Erythroblast (primary cell): ENCODE data around the gene UBAC2.

Experiments
- DNase-seq, 2 experiments: peaks; one replicate each; lab custom pipeline; 2025; lab: John Stamatoyannopoulos, UW
- GATA1 ChIP-seq: IDR thresholded peaks from 2 replicates; pipeline ENCODE4 v1.6.1; 2011; ENCODE audit warnings: low read depth, mild to moderate bottlenecking, control low read depth, low read length, moderate library complexity
- POLR2A ChIP-seq: IDR thresholded peaks from 2 replicates; pipeline ENCODE4 v1.6.1; 2011; ENCODE audit warnings: mild to moderate bottlenecking, low read length

The UBAC2 gene

DNA sequence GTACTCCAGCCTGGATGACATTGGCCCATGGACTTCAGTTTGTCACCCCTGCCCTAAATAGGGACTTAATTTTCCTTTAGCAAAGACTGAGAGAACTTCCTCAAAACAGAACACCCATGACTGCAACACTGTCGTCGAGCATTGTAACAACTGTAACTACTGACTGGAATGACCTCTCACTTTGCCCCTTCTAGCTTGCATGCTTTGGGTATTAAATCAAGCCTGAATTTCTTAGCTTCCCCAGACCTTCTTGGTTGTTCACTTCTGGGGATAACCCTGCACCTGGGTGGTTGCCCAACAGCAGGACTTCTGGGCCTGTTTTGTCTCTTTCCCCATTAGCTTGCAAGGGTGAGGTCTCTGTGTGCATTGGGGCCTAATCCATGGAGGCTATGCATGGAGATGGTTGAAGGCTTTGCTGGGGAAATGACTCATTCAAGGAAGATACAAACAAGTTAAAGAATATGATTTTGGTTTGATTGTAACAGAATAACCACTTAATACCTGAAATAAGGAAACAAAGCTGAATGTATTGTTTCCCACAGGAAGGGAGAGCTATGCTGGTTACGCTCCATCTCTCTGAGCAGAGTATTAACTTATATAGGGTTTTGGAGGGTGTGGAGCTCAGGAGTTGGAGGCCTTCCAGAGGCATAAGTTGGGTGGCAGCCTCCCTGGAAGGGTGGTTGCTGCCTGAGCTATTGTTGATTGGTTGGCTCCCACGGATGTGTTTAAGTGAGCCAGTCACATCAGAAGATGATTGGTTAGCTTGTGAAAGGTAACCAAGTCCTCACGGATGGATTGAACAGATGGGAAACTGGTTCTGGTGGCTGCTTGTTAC is 34.7 kb upstream of the UBAC2 start:
- no peak for TF ChIP-seq GATA1
- TF ChIP-seq POLR2A, result no peak
- DNase-seq, result no peak

GRCh38 chr13:99172951-99173350 is 27.7 kb upstream of the UBAC2 start:
- DNase-seq, result no peak
- TF ChIP-seq GATA1 (no peak), POLR2A (no peak)

- DNase-seq, result no peak
- no peak for TF ChIP-seq GATA1
- TF ChIP-seq POLR2A, result no peak
These were observed 27.0 kb upstream of the UBAC2 start for GRCh38 chr13:99173606-99174005.

GRCh38 chr13:99174533-99175100 is 26.0 kb upstream of the UBAC2 start:
- no peak for TF ChIP-seq GATA1
- DNase-seq, result no peak

DNA sequence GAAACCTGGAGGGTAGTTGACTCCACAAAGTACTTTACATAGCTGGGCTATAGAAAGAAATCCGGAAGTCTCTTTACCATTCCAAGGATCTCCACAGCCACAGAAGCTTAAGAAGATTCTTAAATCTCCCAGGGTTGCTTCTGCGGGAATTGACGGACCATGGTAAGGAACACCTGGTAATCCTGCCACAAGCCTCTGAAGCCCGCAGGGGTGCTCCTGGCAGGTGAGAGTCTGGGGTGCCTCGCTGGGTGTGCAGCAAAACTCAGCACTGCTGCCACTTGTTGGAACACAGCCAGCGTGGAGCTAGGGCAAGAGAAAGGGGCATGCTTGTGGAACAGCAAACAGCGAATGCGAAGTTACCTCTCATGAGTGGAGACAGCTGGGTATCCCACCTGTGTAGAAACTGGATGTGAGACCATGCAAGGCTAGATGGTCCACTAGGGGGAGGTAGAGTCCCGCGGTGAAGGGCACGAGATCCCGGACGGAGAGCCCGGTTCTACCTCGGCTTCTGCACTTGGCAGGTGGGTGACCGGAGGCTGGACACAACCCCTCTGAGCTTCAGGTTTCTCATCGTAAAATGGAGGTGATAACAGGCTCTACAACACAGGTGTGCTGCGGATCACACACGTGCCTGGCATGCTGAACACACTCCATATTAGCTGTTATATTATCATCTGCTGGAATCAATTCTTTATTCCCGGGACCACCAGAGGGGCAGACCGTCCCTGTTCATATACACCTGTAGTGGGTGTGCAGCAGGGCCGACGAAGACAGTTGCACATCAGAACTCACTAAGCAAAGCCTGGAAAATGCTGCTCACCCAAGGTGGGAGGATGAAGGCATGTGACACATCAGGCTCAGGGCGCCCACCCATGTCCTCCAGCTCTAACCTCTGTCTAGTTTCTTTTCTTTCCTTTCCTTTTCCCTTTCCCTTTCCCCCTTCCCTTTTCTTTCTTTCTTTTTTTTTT is 24.1 kb upstream of the UBAC2 start:
- peak; percentile 71 to 87 for DNase-seq
- TF ChIP-seq POLR2A (no peak), GATA1 (no peak)

GRCh38 chr13:99178636-99179035 is 22.0 kb upstream of the UBAC2 start:
- TF ChIP-seq GATA1 (no peak), POLR2A (no peak)
- DNase-seq, result no peak

- no peak for TF ChIP-seq GATA1
- TF ChIP-seq POLR2A, result no peak
- DNase-seq, result no peak
These were observed 21.2 kb upstream of the UBAC2 start for GRCh38 chr13:99179460-99179859.

DNA sequence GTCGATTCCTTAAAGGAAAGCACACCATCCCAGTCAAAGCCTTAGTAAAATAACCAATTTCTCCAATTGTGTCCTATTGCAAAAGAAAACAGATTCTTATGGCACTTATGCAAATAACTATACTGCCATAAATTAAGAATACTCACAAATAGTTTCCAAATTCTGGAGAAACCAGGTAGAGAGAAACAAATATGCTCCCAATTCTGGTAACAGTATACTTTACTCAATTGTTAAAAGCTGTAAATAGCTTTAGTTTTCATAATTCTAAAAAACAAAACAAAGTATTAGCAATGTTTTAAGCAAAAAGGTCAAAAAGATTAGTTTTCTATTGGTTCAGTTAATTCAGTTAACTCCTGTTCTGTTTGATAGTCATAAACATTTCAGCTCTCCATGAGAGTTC is 18.2 kb upstream of the UBAC2 start:
- TF ChIP-seq POLR2A (no peak), GATA1 (no peak)
- no peak for DNase-seq

- TF ChIP-seq GATA1 (no peak), POLR2A (no peak)
These were observed 15.0 kb upstream of the UBAC2 start for GRCh38 chr13:99185606-99186005.

DNA sequence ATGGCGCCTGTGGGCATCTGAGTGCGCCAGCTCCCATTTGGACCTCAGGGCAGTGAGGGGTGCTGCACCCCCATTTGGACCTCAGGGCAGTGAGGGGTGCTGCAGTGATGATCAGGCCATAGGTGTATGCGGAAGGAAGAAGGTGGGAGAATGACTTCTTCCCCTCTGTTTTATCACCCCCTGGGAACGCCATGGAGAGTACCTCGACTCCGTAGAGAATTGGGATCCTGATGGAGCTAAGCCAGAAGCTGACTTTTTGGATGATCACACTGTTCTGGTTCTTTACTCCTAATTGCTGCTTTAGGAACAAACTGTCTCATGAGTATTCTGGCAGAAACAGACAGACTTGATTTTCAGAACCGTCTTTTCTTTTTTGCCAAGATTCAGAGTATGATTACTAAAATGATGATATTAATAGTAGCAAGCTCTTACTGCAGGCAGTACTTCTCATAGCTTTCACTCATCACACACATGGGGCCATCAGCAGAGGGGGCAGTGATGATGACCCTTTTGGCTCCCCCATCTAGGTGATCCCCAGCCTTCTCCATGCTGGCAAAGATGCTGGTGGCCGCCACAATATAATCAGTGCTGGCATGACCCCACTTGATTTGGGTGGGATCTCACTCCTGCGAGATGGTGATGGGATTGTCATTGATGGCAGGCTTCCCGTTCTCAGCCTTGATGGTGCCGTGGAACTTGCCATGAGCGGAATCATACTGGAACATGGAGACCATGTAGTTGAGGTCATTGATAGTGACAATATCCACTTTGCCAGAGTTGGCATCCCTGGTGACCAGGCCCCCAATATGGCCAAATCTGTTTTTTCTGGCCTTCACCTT is 10.3 kb upstream of the UBAC2 start:
- TF ChIP-seq POLR2A, result no peak
- no peak for TF ChIP-seq GATA1
- DNase-seq, result no peak

More at GRCh38 chr13:99185606-99186005, 15.0 kb upstream of the UBAC2 start:
- DNase-seq, result no peak

DNA sequence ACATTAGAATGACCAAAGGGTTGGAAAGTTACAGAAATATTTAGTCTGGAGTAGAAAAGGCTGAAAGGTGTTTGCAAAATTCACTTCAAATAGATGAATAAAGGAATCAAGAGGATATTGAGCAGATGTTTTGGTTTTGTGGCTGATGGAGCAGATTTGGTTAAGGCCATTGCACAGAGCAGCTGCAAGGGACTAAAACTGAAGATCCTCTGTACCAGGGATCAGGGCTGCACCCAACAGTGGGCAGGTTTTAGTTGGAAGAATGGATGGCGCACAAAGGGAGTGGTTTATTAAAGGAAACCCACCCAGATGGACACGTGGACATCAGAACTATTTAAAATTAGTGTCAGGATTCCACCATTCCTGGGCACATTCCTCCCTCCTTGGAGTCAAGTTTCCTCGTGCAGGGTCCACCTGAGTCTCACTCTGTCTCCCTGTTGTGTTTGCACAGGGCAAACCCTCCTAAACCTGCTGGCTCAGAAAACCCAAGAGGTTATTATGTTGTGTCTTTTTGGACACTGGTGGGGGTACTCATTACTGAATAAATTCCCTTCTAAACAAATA is 9.2 kb upstream of the UBAC2 start:
- TF ChIP-seq GATA1 (no peak), POLR2A (no peak)
- no peak for DNase-seq

GRCh38 chr13:99191900-99192399 is 8.7 kb upstream of the UBAC2 start:
- no peak for TF ChIP-seq GATA1
- no peak for TF ChIP-seq POLR2A
- DNase-seq, result peak; percentile 30 to 59

- DNase-seq, result no peak
- TF ChIP-seq POLR2A (no peak), GATA1 (no peak)
These were observed 8.2 kb upstream of the UBAC2 start for GRCh38 chr13:99192480-99192879.
